ENCODE measurements around the gene MGME1. TPM values are rescaled to one million over a fixed set of nuclear protein-coding genes. Genes with fewer than 3 reads are reported as not detected.

The MGME1 gene
- total RNA-seq, 1 experiment from 2014 or later, result 42.8 TPM

DNA sequence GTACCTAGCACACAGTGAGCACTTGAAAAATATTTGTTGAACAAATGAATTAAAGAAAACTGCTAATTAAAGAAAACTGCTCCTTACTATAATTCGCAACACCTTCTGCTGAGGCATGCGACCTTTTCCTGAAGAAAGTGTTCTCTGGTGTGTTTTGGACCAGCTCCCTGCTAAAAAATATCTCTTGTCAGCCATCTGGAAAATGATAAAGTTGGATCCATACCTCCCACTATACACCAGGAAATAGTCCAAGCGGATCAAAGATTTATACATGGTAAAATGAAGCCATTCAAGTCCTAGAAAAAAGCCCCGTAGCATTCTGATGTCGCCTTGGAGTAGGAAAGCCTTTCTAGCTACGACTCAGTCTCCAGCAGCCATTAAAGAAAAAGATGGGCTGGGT is 45.6 kb downstream of the MGME1 start:
- TF ChIP-seq, protein P1, sequence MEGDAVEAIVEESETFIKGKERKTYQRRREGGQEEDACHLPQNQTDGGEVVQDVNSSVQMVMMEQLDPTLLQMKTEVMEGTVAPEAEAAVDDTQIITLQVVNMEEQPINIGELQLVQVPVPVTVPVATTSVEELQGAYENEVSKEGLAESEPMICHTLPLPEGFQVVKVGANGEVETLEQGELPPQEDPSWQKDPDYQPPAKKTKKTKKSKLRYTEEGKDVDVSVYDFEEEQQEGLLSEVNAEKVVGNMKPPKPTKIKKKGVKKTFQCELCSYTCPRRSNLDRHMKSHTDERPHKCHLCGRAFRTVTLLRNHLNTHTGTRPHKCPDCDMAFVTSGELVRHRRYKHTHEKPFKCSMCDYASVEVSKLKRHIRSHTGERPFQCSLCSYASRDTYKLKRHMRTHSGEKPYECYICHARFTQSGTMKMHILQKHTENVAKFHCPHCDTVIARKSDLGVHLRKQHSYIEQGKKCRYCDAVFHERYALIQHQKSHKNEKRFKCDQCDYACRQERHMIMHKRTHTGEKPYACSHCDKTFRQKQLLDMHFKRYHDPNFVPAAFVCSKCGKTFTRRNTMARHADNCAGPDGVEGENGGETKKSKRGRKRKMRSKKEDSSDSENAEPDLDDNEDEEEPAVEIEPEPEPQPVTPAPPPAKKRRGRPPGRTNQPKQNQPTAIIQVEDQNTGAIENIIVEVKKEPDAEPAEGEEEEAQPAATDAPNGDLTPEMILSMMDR (conservative IDR thresholded peaks at IDR 0.05), result no peak
- TF ChIP-seq EZH2 (IDR thresholded peaks at IDR 0.05; ENCODE audit: low read depth), result no peak
- H3K9me2 ChIP-seq (ENCODE audit: insufficient read depth), result no peaks in the 10 kb centered on the region
- no peaks in the 10 kb centered on the region for H3K4me1 ChIP-seq (replicated peaks; ENCODE audit: insufficient read depth)
- no peak overlapping the region for H2AFZ ChIP-seq
- H3K27ac ChIP-seq, result no peak overlapping the region
- DNase-seq, result no peak
- H3K4me2 ChIP-seq, result no peak overlapping the region
- no peaks in the 10 kb centered on the region for H3K27me3 ChIP-seq (ENCODE audit: insufficient read depth, low read depth)
- intact Hi-C loops (cut with micrococcal nuclease; ENCODE audit: unreplicated experiment), result no loop called here
- ChIA-PET CTCF (no interaction called here), POLR2A (ENCODE audit: unreplicated experiment) (no interaction called here)
- H3K36me3 ChIP-seq (ENCODE audit: low read depth), result no peaks in the 10 kb centered on the region
- H3F3A ChIP-seq (ENCODE audit: insufficient read depth, low read depth), result no peaks in the 10 kb centered on the region
- no TSS peak for BruUV-seq (replicated peaks)
- H3K4me3 ChIP-seq, result no peak overlapping the region
- H3K9me3 ChIP-seq (ENCODE audit: insufficient read depth, low read depth), result no peaks in the 10 kb centered on the region
- H3K79me2 ChIP-seq (ENCODE audit: low read depth), result no peaks in the 10 kb centered on the region
- no peaks in the 10 kb centered on the region for H4K20me1 ChIP-seq (ENCODE audit: insufficient read depth)

GRCh38 chr20:18016772-18017171 is 48.0 kb downstream of the MGME1 start:
- no TSS peak for BruUV-seq (replicated peaks)
- H4K20me1 ChIP-seq (ENCODE audit: insufficient read depth), result no peaks in the 10 kb centered on the region
- intact Hi-C loops (cut with micrococcal nuclease; ENCODE audit: unreplicated experiment), result no loop called here
- H3K9me3 ChIP-seq (ENCODE audit: insufficient read depth, low read depth), result no peaks in the 10 kb centered on the region
- DNase-seq, result no peak
- H2AFZ ChIP-seq, result no peak overlapping the region
- TF ChIP-seq, protein P1 (conservative IDR thresholded peaks at IDR 0.05), result no peak
- no peak for TF ChIP-seq EZH2 (IDR thresholded peaks at IDR 0.05; ENCODE audit: low read depth)
- no peak overlapping the region for H3K27ac ChIP-seq
- H3K79me2 ChIP-seq (ENCODE audit: low read depth), result no peaks in the 10 kb centered on the region
- H3K4me1 ChIP-seq (replicated peaks; ENCODE audit: insufficient read depth), result no peaks in the 10 kb centered on the region
- H3K27me3 ChIP-seq (ENCODE audit: insufficient read depth, low read depth), result no peaks in the 10 kb centered on the region
- POLR2A ChIA-PET (ENCODE audit: unreplicated experiment), result no interaction called here
- H3K4me2 ChIP-seq, result no peak overlapping the region
- H3K36me3 ChIP-seq (ENCODE audit: low read depth), result no peaks in the 10 kb centered on the region; the same call in 1 of the 2 replicates
- CTCF ChIA-PET, result no interaction called here
- H3F3A ChIP-seq (ENCODE audit: insufficient read depth, low read depth), result no peaks in the 10 kb centered on the region
- no peak overlapping the region for H3K4me3 ChIP-seq
- no peaks in the 10 kb centered on the region for H3K9me2 ChIP-seq (ENCODE audit: insufficient read depth)

DNA sequence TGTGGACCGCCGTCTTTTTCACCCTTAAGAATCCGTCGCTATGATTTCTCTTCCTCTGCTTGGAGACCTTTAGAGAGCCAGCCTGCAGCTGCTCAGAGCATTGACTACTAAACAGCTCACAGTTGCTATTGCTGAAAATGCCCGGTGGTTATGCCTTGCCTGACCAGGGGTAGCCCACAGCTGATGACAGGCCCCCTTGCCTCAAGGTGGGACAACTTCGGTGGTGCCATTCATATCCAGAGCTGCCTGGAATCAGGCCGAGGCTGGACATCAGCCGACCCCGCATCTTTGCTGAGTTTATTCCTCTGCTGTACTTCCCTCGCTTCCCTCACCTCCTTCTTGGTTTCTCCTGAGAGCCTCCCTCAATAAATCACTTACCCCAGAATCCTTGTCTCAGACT is 49.3 kb downstream of the MGME1 start:
- BruUV-seq (replicated peaks), result no TSS peak
- Histone ChIP-seq H3K9me2 (ENCODE audit: insufficient read depth) (no peaks in the 10 kb centered on the region), H3K79me2 (ENCODE audit: low read depth) (no peaks in the 10 kb centered on the region), H3K27ac (no peak overlapping the region), H3K4me2 (no peak overlapping the region), H3K9me3 (ENCODE audit: insufficient read depth, low read depth) (no peaks in the 10 kb centered on the region), H3F3A (ENCODE audit: insufficient read depth, low read depth) (no peaks in the 10 kb centered on the region), H4K20me1 (ENCODE audit: insufficient read depth) (no peaks in the 10 kb centered on the region), H3K4me3 (no peak overlapping the region), H2AFZ (no peak overlapping the region), H3K4me1 (replicated peaks; ENCODE audit: insufficient read depth) (no peaks in the 10 kb centered on the region), H3K36me3 (ENCODE audit: low read depth) (no peaks in the 10 kb centered on the region; the same call in 1 of the 2 replicates), H3K27me3 (ENCODE audit: insufficient read depth, low read depth) (no peaks in the 10 kb centered on the region)
- intact Hi-C loops (cut with micrococcal nuclease; ENCODE audit: unreplicated experiment), result no loop called here
- CTCF ChIA-PET, result interaction anchor here (0.6 kb wide), 1 partner anchor 9 kb away, joined by 6 read pairs; no protein-coding TSS in a partner anchor
- TF ChIP-seq, protein P1 (conservative IDR thresholded peaks at IDR 0.05), result no peak
- TF ChIP-seq EZH2 (IDR thresholded peaks at IDR 0.05; ENCODE audit: low read depth), result no peak
- no peak for DNase-seq
- POLR2A ChIA-PET (ENCODE audit: unreplicated experiment), result no interaction called here
